ENCODE results near the gene CTDP1. TPM values are rescaled to one million over a fixed set of nuclear protein-coding genes. Genes with fewer than 3 reads are reported as not detected.
A peak's percentile ranks its signal among the peaks of the same experiment; 100 is the strongest.
"Not testable (repeated sequence)": the region's sequence is repeated elsewhere in the genome, so short reads cannot be mapped to it uniquely, and the experiment has no call there.

The CTDP1 gene
- total RNA-seq, 2 experiments from 2014 or later = 44.4 to 44.6 TPM

GRCh38 chr18:79740047-79740446, 60.4 kb downstream of the CTDP1 start:
- not testable (repeated sequence) for H3K4me1 Mint-ChIP-seq, DNase-seq, H3K4me3 Mint-ChIP-seq, H3K27ac Mint-ChIP-seq, H3K9me3 Mint-ChIP-seq, H3K27me3 Mint-ChIP-seq
- H3K36me3 Mint-ChIP-seq = peaks cover 76% of the 10 kb centered on the region

- Mint-ChIP-seq H3K27ac (no peak overlapping the region), H3K9me3 (no peaks in the 10 kb centered on the region), H3K4me1 (no peaks in the 10 kb centered on the region), H3K27me3 (no peaks in the 10 kb centered on the region), H3K4me3 (no peak overlapping the region), H3K36me3 (peaks cover 72% of the 10 kb centered on the region)
- DNase-seq = no peak
Observed at GRCh38 chr18:79740521-79741361, 61.1 kb downstream of the CTDP1 start.

- H3K27me3 Mint-ChIP-seq = no peaks in the 10 kb centered on the region
- no peaks in the 10 kb centered on the region for H3K4me1 Mint-ChIP-seq
- H3K36me3 Mint-ChIP-seq = peaks cover 69% of the 10 kb centered on the region
- no peak for DNase-seq
- H3K27ac Mint-ChIP-seq = no peak overlapping the region
- peaks cover 1% of the 10 kb centered on the region for H3K9me3 Mint-ChIP-seq
- H3K4me3 Mint-ChIP-seq = no peak overlapping the region
Observed at GRCh38 chr18:79741362-79741700, 61.7 kb downstream of the CTDP1 start.

- peaks cover 1% of the 10 kb centered on the region for H3K9me3 Mint-ChIP-seq
- no peaks in the 10 kb centered on the region for H3K27me3 Mint-ChIP-seq
- DNase-seq = no peak
- H3K36me3 Mint-ChIP-seq = peaks cover 69% of the 10 kb centered on the region
- no peak overlapping the region for H3K4me3 Mint-ChIP-seq
- H3K4me1 Mint-ChIP-seq = no peaks in the 10 kb centered on the region
- H3K27ac Mint-ChIP-seq = peak overlapping the region; percentile 59
Observed at GRCh38 chr18:79742076-79742475, 62.5 kb downstream of the CTDP1 start.

- H3K27me3 Mint-ChIP-seq = no peaks in the 10 kb centered on the region
- H3K36me3 Mint-ChIP-seq = peaks cover 52% of the 10 kb centered on the region
- H3K27ac Mint-ChIP-seq = no peak overlapping the region
- H3K9me3 Mint-ChIP-seq = peaks cover 1% of the 10 kb centered on the region
- no peak overlapping the region for H3K4me3 Mint-ChIP-seq
- no peak for DNase-seq
- H3K4me1 Mint-ChIP-seq = no peaks in the 10 kb centered on the region
Observed at GRCh38 chr18:79744625-79745024, 65.0 kb downstream of the CTDP1 start.

- H3K36me3 Mint-ChIP-seq = peaks cover 40% of the 10 kb centered on the region
- H3K27ac Mint-ChIP-seq = no peak overlapping the region
- H3K4me1 Mint-ChIP-seq = no peaks in the 10 kb centered on the region
- no peak overlapping the region for H3K4me3 Mint-ChIP-seq
- no peak for DNase-seq
- no peaks in the 10 kb centered on the region for H3K27me3 Mint-ChIP-seq
- H3K9me3 Mint-ChIP-seq = peaks cover 1% of the 10 kb centered on the region
Observed at GRCh38 chr18:79746730-79747129, 67.1 kb downstream of the CTDP1 start.

- H3K4me1 Mint-ChIP-seq = no peaks in the 10 kb centered on the region
- no peak overlapping the region for H3K4me3 Mint-ChIP-seq
- no peak for DNase-seq
- H3K36me3 Mint-ChIP-seq = peaks cover 35% of the 10 kb centered on the region
- H3K9me3 Mint-ChIP-seq = peaks cover 1% of the 10 kb centered on the region
- H3K27me3 Mint-ChIP-seq = no peaks in the 10 kb centered on the region
- H3K27ac Mint-ChIP-seq = no peak overlapping the region
Observed at GRCh38 chr18:79747156-79747845, 67.7 kb downstream of the CTDP1 start.

GRCh38 chr18:79748321-79749180, 68.9 kb downstream of the CTDP1 start:
- H3K9me3 Mint-ChIP-seq = peaks cover 1% of the 10 kb centered on the region
- H3K27ac Mint-ChIP-seq = no peak overlapping the region
- H3K36me3 Mint-ChIP-seq = peaks cover 34% of the 10 kb centered on the region
- H3K4me1 Mint-ChIP-seq = no peaks in the 10 kb centered on the region
- H3K4me3 Mint-ChIP-seq = no peak overlapping the region
- H3K27me3 Mint-ChIP-seq = no peaks in the 10 kb centered on the region
- DNase-seq = no peak

- Mint-ChIP-seq H3K4me1 (no peaks in the 10 kb centered on the region), H3K36me3 (peaks cover 31% of the 10 kb centered on the region), H3K27ac (no peak overlapping the region), H3K4me3 (no peak overlapping the region), H3K27me3 (no peaks in the 10 kb centered on the region), H3K9me3 (peaks cover 1% of the 10 kb centered on the region)
- no peak for DNase-seq
Observed at GRCh38 chr18:79749251-79750191, 69.9 kb downstream of the CTDP1 start.

- Mint-ChIP-seq H3K4me3 (no peak overlapping the region), H3K27me3 (no peaks in the 10 kb centered on the region), H3K36me3 (peaks cover 37% of the 10 kb centered on the region), H3K4me1 (no peaks in the 10 kb centered on the region), H3K27ac (no peak overlapping the region), H3K9me3 (peaks cover 1% of the 10 kb centered on the region)
- no peak for DNase-seq
Observed at GRCh38 chr18:79750980-79751571, 71.5 kb downstream of the CTDP1 start.

- H3K27ac Mint-ChIP-seq, DNase-seq, H3K9me3 Mint-ChIP-seq, H3K27me3 Mint-ChIP-seq, H3K4me1 Mint-ChIP-seq, H3K4me3 Mint-ChIP-seq: not testable (repeated sequence)
- peaks cover 39% of the 10 kb centered on the region for H3K36me3 Mint-ChIP-seq
Observed at GRCh38 chr18:79751918-79752578, 72.4 kb downstream of the CTDP1 start.

- not testable (repeated sequence) for H3K27me3 Mint-ChIP-seq, H3K27ac Mint-ChIP-seq, H3K9me3 Mint-ChIP-seq, DNase-seq, H3K4me1 Mint-ChIP-seq, H3K4me3 Mint-ChIP-seq
- peaks cover 42% of the 10 kb centered on the region for H3K36me3 Mint-ChIP-seq
Observed at GRCh38 chr18:79752946-79753345, 73.3 kb downstream of the CTDP1 start.

- no peak overlapping the region for H3K4me3 Mint-ChIP-seq
- H3K36me3 Mint-ChIP-seq = peaks cover 42% of the 10 kb centered on the region
- no peak for DNase-seq
- H3K4me1 Mint-ChIP-seq = no peaks in the 10 kb centered on the region
- H3K9me3 Mint-ChIP-seq = peaks cover 7% of the 10 kb centered on the region
- H3K27me3 Mint-ChIP-seq = no peaks in the 10 kb centered on the region
- H3K27ac Mint-ChIP-seq = no peak overlapping the region
Observed at GRCh38 chr18:79753391-79753851, 73.8 kb downstream of the CTDP1 start.
